Vagina (tissue), 2 donors: ENCODE measurements around the gene CNOT4. TPM values are rescaled to one million over a fixed set of nuclear protein-coding genes. Genes with fewer than 3 reads are reported as not detected.

Source experiments
- DNase-seq, 2 donors: peaks; one replicate each; pipeline ENCODE4 v3.0.0-alpha.2; 2017; ENCODE audit errors: extremely low spot score in 2 of 2
- H3K27ac ChIP-seq: fragments of 200-600 bp; sonication (generic); one replicate; pipeline ENCODE4 v1.5.1; 2019
- H3K27me3 ChIP-seq: fragments of 200-600 bp; sonication (generic); one replicate; pipeline ENCODE4 v1.5.1; 2019
- H3K36me3 ChIP-seq, 2 donors: fragments of 200-600 bp; sonication (generic); one replicate each; pipeline ENCODE4 v1.5.1; 2017 to 2019
- H3K4me1 ChIP-seq: fragments of 200-600 bp; sonication (generic); one replicate; pipeline ENCODE4 v1.5.1; 2019
- H3K4me3 ChIP-seq, 2 donors: fragments of 200-600 bp; sonication (generic); 1 replicate in 1 of 2; 2 replicates in 1 of 2; pipeline ENCODE4 v1.5.1; 2016 to 2019
- H3K9me3 ChIP-seq: fragments of 200-600 bp; sonication (generic); one replicate; pipeline ENCODE4 v1.5.1; 2019
- CTCF ChIP-seq, 3 experiments: fragments of 450-650 bp in 2 of 3; fragments of 200-600 bp in 1 of 3; sonication (generic) in 1 of 3; IDR thresholded peaks; one replicate each; pipeline ENCODE4 v1.5.1; 2017 to 2019; ENCODE audit warnings: antibody characterized with exemption in 3 of 3, mild to moderate bottlenecking in 2 of 3, moderate library complexity in 2 of 3
- POLR2A ChIP-seq, 2 donors: fragments of 450-650 bp; IDR thresholded peaks; one replicate each; pipeline ENCODE4 v1.6.1; 2017; ENCODE audit warnings: antibody characterized with exemption in 2 of 2, mild to moderate bottlenecking in 2 of 2, moderate library complexity in 2 of 2
- POLR2AphosphoS5 ChIP-seq, 2 donors: sonication (generic); formaldehyde crosslinking; IDR thresholded peaks; one replicate each; pipeline ENCODE4 v1.9.0; 2017; ENCODE audit warnings: antibody characterized with exemption in 2 of 2, mild to moderate bottlenecking in 2 of 2, low read depth in 1 of 2; ENCODE audit not compliant: insufficient read depth in 1 of 2
- intact Hi-C: fragments of 100-400 bp; cut with DNase I; formaldehyde crosslinking; loops from one replicate; pipeline ENCODE4 v1.15.1; 2023
- total RNA-seq: library from RNA; depleted of rRNA; stranded (reverse); fragments of >200 nt; gene quantifications from one replicate; pipeline ENCODE4 v1.2.3, GENCODE V29; 2016

Gene CNOT4
- total RNA-seq, 1 donor from 2014 or later = 23.3 TPM

- TF ChIP-seq POLR2A (IDR thresholded peaks at IDR 0.05) (no peak), POLR2AphosphoS5 (IDR thresholded peaks at IDR 0.05; ENCODE audit: insufficient read depth in 1 of 2, low read depth in 1 of 2) (no peak), CTCF (IDR thresholded peaks at IDR 0.05) (no peak)
- no peak for DNase-seq
- intact Hi-C loops = no loop called here
These were observed 127.7 kb downstream of the CNOT4 start for GRCh38 chr7:135382173-135382572.

GRCh38 chr7:135381369-135381768 is 128.5 kb downstream of the CNOT4 start:
- DNase-seq = no peak
- TF ChIP-seq CTCF (IDR thresholded peaks at IDR 0.05) (no peak), POLR2AphosphoS5 (IDR thresholded peaks at IDR 0.05; ENCODE audit: insufficient read depth in 1 of 2, low read depth in 1 of 2) (no peak), POLR2A (IDR thresholded peaks at IDR 0.05) (no peak)
- no peaks in the 10 kb centered on the region for H3K36me3 ChIP-seq
- H3K27ac ChIP-seq = no peak overlapping the region
- no peaks in the 10 kb centered on the region for H3K27me3 ChIP-seq
- no peak overlapping the region for H3K4me3 ChIP-seq
- no peaks in the 10 kb centered on the region for H3K4me1 ChIP-seq
- intact Hi-C loops = no loop called here
- H3K9me3 ChIP-seq = no peaks in the 10 kb centered on the region

More at GRCh38 chr7:135382173-135382572, 127.7 kb downstream of the CNOT4 start:
- no peaks in the 10 kb centered on the region for H3K36me3 ChIP-seq
- H3K27me3 ChIP-seq = no peaks in the 10 kb centered on the region
- no peak overlapping the region for H3K27ac ChIP-seq
- H3K4me1 ChIP-seq = no peaks in the 10 kb centered on the region
- H3K9me3 ChIP-seq = no peaks in the 10 kb centered on the region
- H3K4me3 ChIP-seq = no peak overlapping the region

- Histone ChIP-seq H3K4me3 (no peak overlapping the region), H3K9me3 (no peaks in the 10 kb centered on the region), H3K27me3 (no peaks in the 10 kb centered on the region), H3K36me3 (no peaks in the 10 kb centered on the region), H3K4me1 (no peaks in the 10 kb centered on the region), H3K27ac (no peak overlapping the region)
- DNase-seq = no peak
- TF ChIP-seq POLR2AphosphoS5 (IDR thresholded peaks at IDR 0.05; ENCODE audit: insufficient read depth in 1 of 2, low read depth in 1 of 2) (no peak), CTCF (IDR thresholded peaks at IDR 0.05) (no peak), POLR2A (IDR thresholded peaks at IDR 0.05) (no peak)
- intact Hi-C loops = no loop called here
These were observed 129.6 kb downstream of the CNOT4 start for GRCh38 chr7:135380351-135380750.

- DNase-seq = no peak
- H3K27me3 ChIP-seq = no peaks in the 10 kb centered on the region
- H3K27ac ChIP-seq = no peak overlapping the region
- H3K36me3 ChIP-seq = no peaks in the 10 kb centered on the region
- H3K9me3 ChIP-seq = no peaks in the 10 kb centered on the region
- no peak for TF ChIP-seq POLR2AphosphoS5 (IDR thresholded peaks at IDR 0.05; ENCODE audit: insufficient read depth in 1 of 2, low read depth in 1 of 2)
- no peak for TF ChIP-seq CTCF (IDR thresholded peaks at IDR 0.05)
- TF ChIP-seq POLR2A (IDR thresholded peaks at IDR 0.05) = no peak
- intact Hi-C loops = no loop called here
- no peaks in the 10 kb centered on the region for H3K4me1 ChIP-seq
- H3K4me3 ChIP-seq = no peak overlapping the region
These were observed 132.7 kb downstream of the CNOT4 start for GRCh38 chr7:135377171-135377570.

GRCh38 chr7:135375908-135376699 is 133.8 kb downstream of the CNOT4 start:
- H3K36me3 ChIP-seq = no peaks in the 10 kb centered on the region
- no peaks in the 10 kb centered on the region for H3K4me1 ChIP-seq
- no peaks in the 10 kb centered on the region for H3K9me3 ChIP-seq
- no peak overlapping the region for H3K27ac ChIP-seq
- no peak for DNase-seq
- no peak overlapping the region for H3K4me3 ChIP-seq
- intact Hi-C loops = no loop called here
- H3K27me3 ChIP-seq = no peaks in the 10 kb centered on the region
- TF ChIP-seq CTCF (IDR thresholded peaks at IDR 0.05) (no peak), POLR2AphosphoS5 (IDR thresholded peaks at IDR 0.05; ENCODE audit: insufficient read depth in 1 of 2, low read depth in 1 of 2) (no peak), POLR2A (IDR thresholded peaks at IDR 0.05) (no peak)
